Measurements from ENCODE around the gene CISD1. TPM values are rescaled to one million over a fixed set of nuclear protein-coding genes. Genes with fewer than 3 reads are reported as not detected.
A peak's percentile ranks its signal among the peaks of the same experiment; 100 is the strongest.

CISD1 gene
- total RNA-seq, 1 donor: 63.8 TPM

DNA sequence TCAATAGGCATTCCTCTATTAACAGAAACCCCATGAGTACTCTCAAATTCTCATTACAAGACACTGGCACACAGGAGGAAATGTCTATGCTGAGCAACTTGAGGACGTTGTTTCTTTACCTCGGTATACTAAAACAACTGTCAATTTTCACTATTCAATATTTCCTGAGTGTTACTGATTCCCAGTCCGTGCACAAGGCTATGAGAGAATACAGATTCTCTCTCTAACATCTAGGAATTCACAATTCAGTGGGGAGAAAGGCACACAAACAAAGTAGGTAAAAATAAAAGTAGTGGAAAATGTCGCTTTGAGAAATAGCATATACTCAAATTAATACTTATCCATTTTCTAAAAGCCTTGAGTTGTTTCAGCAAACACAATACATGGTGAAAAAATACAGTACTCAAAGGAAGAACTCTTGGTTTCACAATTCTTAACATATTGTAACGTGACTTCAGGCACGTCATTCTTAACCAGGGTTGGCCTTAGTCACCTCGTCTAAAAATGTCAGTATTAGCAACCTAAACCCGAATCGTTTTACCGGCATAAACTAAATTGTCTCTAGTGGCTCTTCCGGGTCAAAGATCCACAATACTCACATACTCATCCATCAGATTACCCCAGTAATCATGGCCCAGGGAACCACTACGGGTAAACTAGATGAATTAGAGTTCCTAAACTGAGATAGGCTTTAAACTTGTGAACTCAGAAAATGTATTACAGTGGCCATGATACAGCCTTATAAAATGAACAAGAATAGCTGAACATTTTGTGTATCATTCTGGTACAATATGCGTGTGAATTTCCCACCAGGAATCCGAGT lies 2.7 kb upstream of the CISD1 start:
- H3K4me3 ChIP-seq (ENCODE audit: low read depth, low read length): peak overlapping the region; percentile 88
- TF ChIP-seq, protein P1, sequence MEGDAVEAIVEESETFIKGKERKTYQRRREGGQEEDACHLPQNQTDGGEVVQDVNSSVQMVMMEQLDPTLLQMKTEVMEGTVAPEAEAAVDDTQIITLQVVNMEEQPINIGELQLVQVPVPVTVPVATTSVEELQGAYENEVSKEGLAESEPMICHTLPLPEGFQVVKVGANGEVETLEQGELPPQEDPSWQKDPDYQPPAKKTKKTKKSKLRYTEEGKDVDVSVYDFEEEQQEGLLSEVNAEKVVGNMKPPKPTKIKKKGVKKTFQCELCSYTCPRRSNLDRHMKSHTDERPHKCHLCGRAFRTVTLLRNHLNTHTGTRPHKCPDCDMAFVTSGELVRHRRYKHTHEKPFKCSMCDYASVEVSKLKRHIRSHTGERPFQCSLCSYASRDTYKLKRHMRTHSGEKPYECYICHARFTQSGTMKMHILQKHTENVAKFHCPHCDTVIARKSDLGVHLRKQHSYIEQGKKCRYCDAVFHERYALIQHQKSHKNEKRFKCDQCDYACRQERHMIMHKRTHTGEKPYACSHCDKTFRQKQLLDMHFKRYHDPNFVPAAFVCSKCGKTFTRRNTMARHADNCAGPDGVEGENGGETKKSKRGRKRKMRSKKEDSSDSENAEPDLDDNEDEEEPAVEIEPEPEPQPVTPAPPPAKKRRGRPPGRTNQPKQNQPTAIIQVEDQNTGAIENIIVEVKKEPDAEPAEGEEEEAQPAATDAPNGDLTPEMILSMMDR (IDR thresholded peaks at IDR 0.05; ENCODE audit: insufficient read depth, low read length): no peak
- DNase-seq (ENCODE audit: low read depth): peak; percentile 63

DNA sequence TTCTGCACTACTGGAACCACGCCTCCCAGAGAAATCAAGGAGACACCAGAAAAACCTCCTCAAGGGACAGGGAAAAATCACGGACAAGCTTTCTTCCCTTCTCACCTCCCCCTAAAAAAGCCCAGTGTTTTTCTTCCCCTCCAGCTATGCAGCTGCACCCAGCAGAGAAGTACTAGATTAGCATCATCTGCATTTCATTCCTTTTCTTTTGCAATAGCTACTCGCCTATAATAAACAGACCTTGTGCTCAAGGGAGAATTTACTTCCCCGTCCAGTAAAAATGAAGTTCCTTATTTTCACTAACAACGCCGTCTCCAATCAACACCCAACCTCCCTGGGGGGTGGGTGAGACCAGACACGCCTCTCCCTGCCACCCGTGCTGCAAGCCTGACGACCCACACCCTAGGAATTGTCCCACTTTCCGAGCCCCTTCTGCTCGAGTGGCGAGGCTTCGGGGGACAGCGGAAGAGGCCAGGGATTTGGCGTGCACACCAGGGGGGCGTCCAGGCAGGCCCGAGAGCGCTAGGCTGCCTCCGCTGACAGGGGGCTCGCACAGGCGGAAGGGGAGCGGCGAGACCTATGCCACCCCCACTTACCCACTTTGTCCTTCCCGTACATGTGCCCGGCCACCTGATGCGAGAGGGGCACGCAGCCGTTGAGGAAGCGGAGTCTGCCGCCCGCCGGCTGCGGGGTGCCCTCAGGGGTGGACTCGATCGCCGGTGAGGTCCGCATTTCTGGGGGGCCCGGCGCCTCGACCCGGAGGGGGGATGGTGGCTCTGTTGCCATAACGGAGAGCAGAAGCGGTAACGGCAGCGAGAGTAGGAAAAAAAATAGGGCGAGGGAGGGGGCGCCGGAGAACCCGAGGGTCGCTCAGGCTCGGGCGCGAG lies 1.9 kb upstream of the CISD1 start:
- DNase-seq (ENCODE audit: low read depth): peak; percentile 63
- H3K4me3 ChIP-seq (ENCODE audit: low read depth, low read length): peak overlapping the region; percentile 88
- TF ChIP-seq, protein P1 (IDR thresholded peaks at IDR 0.05; ENCODE audit: insufficient read depth, low read length): no peak

DNA sequence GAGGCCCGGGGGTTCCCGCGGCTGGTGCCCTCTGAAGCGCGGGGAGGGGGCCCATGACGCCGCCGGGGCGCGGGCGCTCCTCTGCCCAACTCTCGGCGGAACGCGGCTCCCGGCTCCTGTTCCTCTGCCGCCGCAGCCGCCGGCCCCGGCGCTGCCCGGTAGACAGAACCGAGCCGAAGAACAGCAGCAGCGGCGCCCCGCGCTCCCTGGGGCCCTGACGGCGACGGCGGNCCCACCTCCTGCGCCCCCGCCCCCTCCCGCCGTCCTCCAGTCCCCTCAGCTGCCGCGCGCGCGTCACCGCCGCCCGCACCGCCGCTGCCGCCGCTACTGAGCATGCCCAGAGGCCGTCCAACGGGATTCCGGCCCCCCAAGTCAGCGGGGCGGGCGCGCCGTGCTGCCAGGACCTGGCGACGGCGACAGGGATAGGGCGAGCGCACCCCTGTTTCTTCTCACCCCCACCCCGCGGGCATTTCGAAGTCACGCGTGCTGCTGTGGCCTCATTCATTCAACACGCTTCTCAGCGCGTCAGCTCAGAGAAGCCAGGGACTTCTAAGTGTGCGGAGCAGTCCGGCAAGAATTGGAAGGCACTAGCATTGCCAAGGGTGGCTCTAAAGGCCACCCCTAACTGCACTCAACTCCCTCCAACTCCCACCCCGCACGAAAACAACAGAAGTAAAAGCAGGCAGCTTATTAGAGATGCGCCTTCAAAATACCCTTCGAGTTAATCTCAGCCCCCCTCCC lies 1.1 kb upstream of the CISD1 start, which contains the start of gene IPMK:
Gene IPMK (minus strand): TSS at position 182 of the 741 bp plus-strand sequence. CDS start 283 bp downstream, outside the sequence.
- H3K4me3 ChIP-seq (ENCODE audit: low read depth, low read length): peak within 1 kb of the TSS; percentile 88
- TF ChIP-seq, protein P1 (IDR thresholded peaks at IDR 0.05; ENCODE audit: insufficient read depth, low read length): no peak
- DNase-seq (ENCODE audit: low read depth): peak; percentile 74

DNA sequence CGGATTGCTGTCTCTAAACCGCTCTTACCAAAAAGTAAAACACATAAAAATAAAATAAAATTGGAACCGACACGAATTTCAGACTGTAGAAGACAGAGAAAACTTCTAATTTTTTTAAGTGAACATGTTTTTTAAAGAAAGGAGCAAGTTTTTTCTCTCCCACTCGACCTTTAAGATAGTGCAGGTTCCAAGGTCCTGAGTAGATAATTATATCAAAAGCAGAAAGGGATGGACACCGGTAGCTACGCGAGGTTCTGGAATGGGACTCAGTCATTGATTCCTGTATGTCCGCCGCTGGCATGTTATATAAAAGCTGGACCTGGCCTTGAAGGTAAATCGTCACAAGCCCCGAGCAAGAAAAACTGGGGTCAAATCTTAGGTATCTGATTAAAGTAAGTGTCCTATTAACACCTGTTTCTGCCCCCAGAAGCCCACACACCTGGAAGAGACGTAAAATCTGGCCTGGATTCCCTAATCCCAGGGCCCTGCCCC lies 462 bp upstream of the CISD1 start:
- DNase-seq (ENCODE audit: low read depth): no peak
- peak overlapping the region; percentile 88 for H3K4me3 ChIP-seq (ENCODE audit: low read depth, low read length)
- TF ChIP-seq, protein P1 (IDR thresholded peaks at IDR 0.05; ENCODE audit: insufficient read depth, low read length): no peak

DNA sequence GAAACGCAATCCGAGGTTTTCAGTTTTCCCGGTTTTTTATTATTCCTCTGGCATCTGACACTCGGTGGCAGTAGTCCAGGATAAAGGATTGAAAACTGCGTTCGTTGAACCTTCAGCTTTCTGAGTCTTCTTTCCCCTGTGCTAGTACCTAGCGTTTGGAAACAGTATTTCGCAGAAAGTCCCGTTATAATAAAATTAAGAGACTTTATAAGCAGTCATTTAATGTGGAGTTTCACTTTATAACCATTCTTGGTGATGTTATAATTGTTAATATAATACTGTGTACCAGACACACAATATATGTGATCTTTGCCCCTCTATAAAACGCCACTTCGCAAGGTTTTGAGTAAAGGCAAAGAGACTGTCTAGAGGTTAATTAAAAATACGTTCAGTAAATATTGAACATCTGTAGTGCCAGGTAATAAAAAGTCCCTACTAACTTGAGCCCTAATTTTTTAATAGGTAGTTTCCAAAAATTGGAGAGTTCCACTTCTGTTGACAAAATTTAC lies 874 bp downstream of the CISD1 start:
- TF ChIP-seq, protein P1 (IDR thresholded peaks at IDR 0.05; ENCODE audit: insufficient read depth, low read length): no peak
- peak overlapping the region; percentile 88 for H3K4me3 ChIP-seq (ENCODE audit: low read depth, low read length)
- no peak for DNase-seq (ENCODE audit: low read depth)

DNA sequence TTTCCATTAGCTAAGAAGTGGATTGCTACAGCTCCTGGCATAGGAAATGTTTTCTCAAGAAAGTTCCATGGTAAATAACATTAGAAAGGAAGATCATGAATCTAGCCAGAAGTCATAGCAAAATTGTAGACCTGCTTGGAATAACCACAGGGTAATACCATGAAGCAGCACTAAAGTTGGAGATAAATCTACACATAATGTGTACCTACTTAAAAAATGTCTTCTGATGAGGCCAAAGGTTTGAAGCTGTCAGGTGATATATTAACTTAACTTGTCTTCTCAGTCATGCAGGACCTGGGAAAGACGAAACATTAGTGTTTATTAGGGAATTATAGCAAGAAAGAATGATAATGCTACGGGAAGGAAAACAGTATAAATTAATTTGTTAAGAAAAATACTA lies 6.3 kb downstream of the CISD1 start:
- DNase-seq (ENCODE audit: low read depth): no peak
- TF ChIP-seq, protein P1 (IDR thresholded peaks at IDR 0.05; ENCODE audit: insufficient read depth, low read length): no peak
- no peak overlapping the region for H3K4me3 ChIP-seq (ENCODE audit: low read depth, low read length)

Data from fibroblast of the aortic adventitia (primary cell).